DND-41 (cell line): ENCODE results near the gene GMPPA.
A peak's percentile ranks its signal among the peaks of the same experiment; 100 is the strongest.

Source experiments
- ATAC-seq: fragments of 200-7000 bp; cut with Tn5 transposase; 3 replicates; pipeline ENCODE4 v1.9.1; 2021; ENCODE audit warnings: low read depth; ENCODE audit not compliant: insufficient read depth
- DNase-seq: peaks from one replicate; pipeline ENCODE4 v3.0.0-alpha.2; 2020
- H2AFZ ChIP-seq: 2 replicates; pipeline ENCODE4 v1.6.0; 2012; ENCODE audit warnings: low read depth, low read length
- H3K27ac ChIP-seq: 2 replicates; pipeline ENCODE4 v1.5.1; 2012; ENCODE audit warnings: low read length, inconsistent platforms
- H3K27me3 ChIP-seq: fragments of 200-600 bp; sonication (generic); 2 replicates; pipeline ENCODE4 v1.6.0; 2012; ENCODE audit warnings: low read length, mild to moderate bottlenecking, inconsistent platforms; ENCODE audit not compliant: insufficient read depth, poor library complexity
- H3K36me3 ChIP-seq: 2 replicates; pipeline ENCODE4 v1.5.1; 2012; ENCODE audit warnings: low read length, inconsistent platforms; ENCODE audit not compliant: insufficient read depth
- H3K4me1 ChIP-seq: 2 replicates; pipeline ENCODE4 v1.5.1; 2012; ENCODE audit warnings: mild to moderate bottlenecking, low read length; ENCODE audit not compliant: insufficient read depth
- H3K4me2 ChIP-seq: 2 replicates; pipeline ENCODE4 v1.6.0; 2012; ENCODE audit warnings: mild to moderate bottlenecking, moderate library complexity, low read length, inconsistent platforms; ENCODE audit not compliant: insufficient read depth
- H3K4me3 ChIP-seq, 2 experiments: fragments of 200-600 bp in 1 of 2; shearing (Covaris generic) in 1 of 2; 2 replicates each; pipeline ENCODE4 v1.5.1; 2012 to 2016; ENCODE audit warnings: inconsistent platforms in 2 of 2, low read length in 2 of 2, mild to moderate bottlenecking in 2 of 2, low read depth in 1 of 2, moderate library complexity in 1 of 2
- H3K79me2 ChIP-seq: 2 replicates; pipeline ENCODE4 v1.6.0; 2012; ENCODE audit warnings: low read length, inconsistent platforms; ENCODE audit not compliant: insufficient read depth
- H3K9ac ChIP-seq: 2 replicates; pipeline ENCODE4 v1.6.0; 2012; ENCODE audit warnings: low read depth, mild to moderate bottlenecking, inconsistent platforms, low read length, moderate library complexity
- H3K9me3 ChIP-seq: 2 replicates; pipeline ENCODE4 v1.5.1; 2012; ENCODE audit warnings: low read length, moderate library complexity, mild to moderate bottlenecking, inconsistent platforms; ENCODE audit not compliant: insufficient read depth, severe bottlenecking
- H4K20me1 ChIP-seq: 2 replicates; pipeline ENCODE4 v1.6.0; 2012; ENCODE audit warnings: low read length; ENCODE audit not compliant: insufficient read depth
- CTCF ChIP-seq: IDR thresholded peaks from 2 replicates; pipeline ENCODE4 v1.5.1; 2012; ENCODE audit warnings: borderline replicate concordance, low read length, moderate library complexity, mild to moderate bottlenecking; ENCODE audit not compliant: poor library complexity, severe bottlenecking; ENCODE audit errors: extremely low read depth
- EZH2 ChIP-seq: IDR thresholded peaks from 3 replicates; pipeline ENCODE4 v1.6.1; 2012; ENCODE audit warnings: borderline replicate concordance, low read depth, mild to moderate bottlenecking, moderate library complexity, low read length, inconsistent platforms; ENCODE audit not compliant: severe bottlenecking

Gene GMPPA

GRCh38 chr2:219494952-219495530 lies 3.6 kb upstream of the GMPPA start:
- Histone ChIP-seq H3K79me2 (peaks cover 7% of the 10 kb centered on the region; the same call in 1 of the 2 replicates), H3K4me2 (no peak overlapping the region), H3K27me3 (peaks cover 2% of the 10 kb centered on the region), H3K4me3 (no peak overlapping the region), H3K9ac (no peak overlapping the region), H4K20me1 (no peaks in the 10 kb centered on the region; the same call in 1 of the 2 replicates), H3K4me1 (peaks cover 23% of the 10 kb centered on the region), H3K36me3 (no peaks in the 10 kb centered on the region), H3K27ac (no peak overlapping the region), H2AFZ (no peak overlapping the region), H3K9me3 (no peaks in the 10 kb centered on the region)
- ATAC-seq (no peak), DNase-seq (no peak)
- TF ChIP-seq CTCF (no peak), EZH2 (no peak)

GRCh38 chr2:219495531-219496122 lies 3.1 kb upstream of the GMPPA start:
- Histone ChIP-seq H3K27me3 (peaks cover 2% of the 10 kb centered on the region), H3K4me2 (no peak overlapping the region), H3K79me2 (peaks cover 7% of the 10 kb centered on the region; the same call in 1 of the 2 replicates), H4K20me1 (no peaks in the 10 kb centered on the region; the same call in 1 of the 2 replicates), H3K36me3 (no peaks in the 10 kb centered on the region), H3K9me3 (no peaks in the 10 kb centered on the region), H3K27ac (no peak overlapping the region), H3K9ac (no peak overlapping the region), H3K4me3 (no peak overlapping the region), H3K4me1 (peaks cover 28% of the 10 kb centered on the region), H2AFZ (no peak overlapping the region; the same call in 1 of the 2 replicates)
- peak; percentile 25 for ATAC-seq
- DNase-seq = peak; percentile 69
- TF ChIP-seq CTCF = peak; percentile 66
- no peak for TF ChIP-seq EZH2

GRCh38 chr2:219496247-219496824 lies 2.4 kb upstream of the GMPPA start:
- no peak for TF ChIP-seq CTCF
- no peak for TF ChIP-seq EZH2
- Histone ChIP-seq H3K36me3 (no peaks in the 10 kb centered on the region), H3K4me3 (no peak overlapping the region), H3K9me3 (no peaks in the 10 kb centered on the region), H3K4me1 (peaks cover 28% of the 10 kb centered on the region), H2AFZ (no peak overlapping the region), H4K20me1 (no peaks in the 10 kb centered on the region; the same call in 1 of the 2 replicates), H3K27ac (no peak overlapping the region), H3K79me2 (peaks cover 7% of the 10 kb centered on the region; the same call in 1 of the 2 replicates), H3K27me3 (peaks cover 2% of the 10 kb centered on the region), H3K4me2 (no peak overlapping the region), H3K9ac (no peak overlapping the region)
- no peak for ATAC-seq
- DNase-seq = no peak
